H1 (cell line): Measurements from ENCODE around the gene MYO7B.

Experiments used
- CBX5 ChIP-seq: fragments of 300-800, 300-1000 bp; sonication (generic); IDR thresholded peaks from 2 replicates; pipeline ENCODE4 v1.7.1; 2016; ENCODE audit warnings: antibody characterized with exemption, low read length, low read depth
- CHD2 ChIP-seq: IDR thresholded peaks from 2 replicates; pipeline ENCODE4 v1.6.1; 2012; ENCODE audit warnings: low read length, improper control_type of control experiment
- EZH2 ChIP-seq: fragments of 200-600 bp; sonication (generic); IDR thresholded peaks from 2 replicates; pipeline ENCODE4 v1.7.1; 2012; ENCODE audit warnings: low read depth, mild to moderate bottlenecking, moderate library complexity, low read length, inconsistent platforms; ENCODE audit not compliant: severe bottlenecking
- GTF2F1 ChIP-seq: IDR thresholded peaks from 2 replicates; pipeline ENCODE4 v1.6.1; 2012; ENCODE audit warnings: low read depth, low read length, improper control_type of control experiment, borderline replicate concordance
- POLR2A ChIP-seq, 2 experiments: IDR thresholded peaks; 1 replicate in 1 of 2; 2 replicates in 1 of 2; pipeline ENCODE4 v1.6.1; 2011; ENCODE audit warnings: low read depth in 2 of 2, low read length in 2 of 2, mild to moderate bottlenecking in 2 of 2; ENCODE audit errors: control extremely low read depth in 1 of 2
- POLR2AphosphoS5 ChIP-seq: IDR thresholded peaks from 2 replicates; pipeline ENCODE4 v1.6.1; 2011; ENCODE audit warnings: low read depth, low read length
- SAP30 ChIP-seq: fragments of 300-600 bp; sonication (generic); IDR thresholded peaks from 2 replicates; pipeline ENCODE4 v1.7.1; 2012; ENCODE audit warnings: low read length, moderate library complexity, mild to moderate bottlenecking, inconsistent platforms; ENCODE audit not compliant: insufficient read depth, insufficient replicate concordance
- YY1 ChIP-seq: IDR thresholded peaks from 2 replicates; pipeline ENCODE4 v1.6.1; 2011; ENCODE audit warnings: low read depth, mild to moderate bottlenecking, low read length
- TF ChIP-seq, protein P1 (sequence below), 3 experiments: IDR thresholded peaks; 1 replicate in 2 of 3; 2 replicates in 1 of 3; pipeline versions ENCODE4 v1.5.1 to v1.6.1; 2011; ENCODE audit warnings: low read length in 3 of 3, mild to moderate bottlenecking in 3 of 3, inconsistent platforms in 2 of 3, low read depth in 1 of 3, moderate library complexity in 1 of 3; ENCODE audit not compliant: insufficient read depth in 1 of 3; ENCODE audit errors: control extremely low read depth in 1 of 3

DNA sequence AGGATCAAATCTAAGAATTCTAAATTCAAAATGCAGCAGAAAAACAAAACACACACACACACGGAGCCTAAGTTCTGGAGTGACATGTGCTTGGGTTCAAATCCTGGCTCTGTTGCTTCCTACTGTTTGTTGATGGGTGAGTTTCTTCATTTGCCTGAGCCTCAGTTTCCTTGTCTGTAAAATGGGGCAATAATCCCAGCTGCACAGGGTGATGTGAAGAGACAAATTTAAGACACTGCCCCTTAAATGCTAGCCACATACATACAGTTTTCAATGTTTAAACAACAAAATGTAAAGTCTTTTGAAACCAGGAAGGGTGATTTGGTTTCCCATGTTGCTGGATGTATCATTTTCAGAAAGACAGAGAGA lies 109.5 kb downstream of the MYO7B start:
- TF ChIP-seq, protein P1, sequence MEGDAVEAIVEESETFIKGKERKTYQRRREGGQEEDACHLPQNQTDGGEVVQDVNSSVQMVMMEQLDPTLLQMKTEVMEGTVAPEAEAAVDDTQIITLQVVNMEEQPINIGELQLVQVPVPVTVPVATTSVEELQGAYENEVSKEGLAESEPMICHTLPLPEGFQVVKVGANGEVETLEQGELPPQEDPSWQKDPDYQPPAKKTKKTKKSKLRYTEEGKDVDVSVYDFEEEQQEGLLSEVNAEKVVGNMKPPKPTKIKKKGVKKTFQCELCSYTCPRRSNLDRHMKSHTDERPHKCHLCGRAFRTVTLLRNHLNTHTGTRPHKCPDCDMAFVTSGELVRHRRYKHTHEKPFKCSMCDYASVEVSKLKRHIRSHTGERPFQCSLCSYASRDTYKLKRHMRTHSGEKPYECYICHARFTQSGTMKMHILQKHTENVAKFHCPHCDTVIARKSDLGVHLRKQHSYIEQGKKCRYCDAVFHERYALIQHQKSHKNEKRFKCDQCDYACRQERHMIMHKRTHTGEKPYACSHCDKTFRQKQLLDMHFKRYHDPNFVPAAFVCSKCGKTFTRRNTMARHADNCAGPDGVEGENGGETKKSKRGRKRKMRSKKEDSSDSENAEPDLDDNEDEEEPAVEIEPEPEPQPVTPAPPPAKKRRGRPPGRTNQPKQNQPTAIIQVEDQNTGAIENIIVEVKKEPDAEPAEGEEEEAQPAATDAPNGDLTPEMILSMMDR (IDR thresholded peaks at IDR 0.05; ENCODE audit: control extremely low read depth in 1 of 3, insufficient read depth in 1 of 3, low read depth in 1 of 3, low read length in 3 of 3): no peak
- TF ChIP-seq POLR2AphosphoS5: no peak
- no peak for TF ChIP-seq POLR2A (IDR thresholded peaks at IDR 0.05; ENCODE audit: control extremely low read depth in 1 of 2, low read depth in 2 of 2, low read length in 2 of 2)
- no peak for TF ChIP-seq YY1
- no peak for TF ChIP-seq EZH2
- no peak for TF ChIP-seq SAP30
- no peak for TF ChIP-seq CHD2
- no peak for TF ChIP-seq CBX5
- TF ChIP-seq GTF2F1: no peak
